CD8-positive, alpha-beta memory T cell (primary cell): Measurements from ENCODE around the gene CPA1. TPM values are rescaled to one million over a fixed set of nuclear protein-coding genes. Genes with fewer than 3 reads are reported as not detected.

Experiments
- CTCF ChIA-PET: fragments of 350-600 bp; sonication (Branson Sonifier 250); formaldehyde crosslinking; loops from one replicate; lab custom pipeline; 2021; ENCODE audit warnings: antibody characterized with exemption; lab: Charles Lee
- POLR2A ChIA-PET: fragments of 350-600 bp; sonication (Branson Sonifier 250); formaldehyde crosslinking; loops from one replicate; lab custom pipeline; 2021; ENCODE audit warnings: antibody characterized with exemption; lab: Charles Lee
- DNase-seq, 5 donors: peaks; one replicate each; pipeline versions ENCODE4 v3.0.0 to v3.0.0-alpha.2; 2020 to 2022; ENCODE audit warnings: mixed read lengths in 1 of 5
- H3K27ac ChIP-seq: one replicate; pipeline ENCODE4 v1.7.0; 2013; ENCODE audit warnings: low read depth, mild to moderate bottlenecking, low read length, moderate library complexity
- H3K27me3 ChIP-seq: 2 replicates; pipeline ENCODE4 v1.7.0; 2013; ENCODE audit warnings: low read length, mild to moderate bottlenecking; ENCODE audit not compliant: insufficient read depth, poor library complexity, severe bottlenecking
- H3K36me3 ChIP-seq: 2 replicates; pipeline ENCODE4 v1.7.0; 2013; ENCODE audit warnings: mild to moderate bottlenecking, low read length, moderate library complexity; ENCODE audit not compliant: insufficient read depth
- H3K4me1 ChIP-seq: 2 replicates; pipeline ENCODE4 v1.7.0; 2013; ENCODE audit warnings: mild to moderate bottlenecking, low read length, moderate library complexity; ENCODE audit not compliant: insufficient read depth
- H3K4me3 ChIP-seq: 2 replicates; pipeline ENCODE4 v1.7.0; 2013; ENCODE audit warnings: mild to moderate bottlenecking, low read length
- H3K9me3 ChIP-seq: 2 replicates; pipeline ENCODE4 v1.7.0; 2013; ENCODE audit warnings: mild to moderate bottlenecking, low read length
- H3K27ac Mint-ChIP-seq, 8 donors: one replicate each; pipeline ENCODE4 v1.8.0; 2020 to 2021; ENCODE audit warnings: mixed read lengths in 8 of 8, mild to moderate bottlenecking in 6 of 8, inconsistent platforms in 3 of 8, moderate library complexity in 3 of 8
- H3K27me3 Mint-ChIP-seq, 2 donors: one replicate each; pipeline ENCODE4 v1.8.0; 2020 to 2021; ENCODE audit warnings: mixed read lengths in 2 of 2, mild to moderate bottlenecking in 1 of 2, moderate library complexity in 1 of 2
- H3K36me3 Mint-ChIP-seq, 3 donors: one replicate each; pipeline ENCODE4 v1.8.0; 2020 to 2021; ENCODE audit warnings: mixed read lengths in 3 of 3, inconsistent platforms in 1 of 3, mild to moderate bottlenecking in 1 of 3
- H3K4me1 Mint-ChIP-seq, 3 donors: one replicate each; pipeline ENCODE4 v1.8.0; 2020 to 2021; ENCODE audit warnings: mixed read lengths in 3 of 3, inconsistent platforms in 1 of 3, mild to moderate bottlenecking in 1 of 3
- H3K4me3 Mint-ChIP-seq, 7 donors: one replicate each; pipeline ENCODE4 v1.8.0; 2020 to 2021; ENCODE audit warnings: mixed read lengths in 7 of 7, mild to moderate bottlenecking in 6 of 7, moderate library complexity in 4 of 7, inconsistent platforms in 2 of 7
- H3K9me3 Mint-ChIP-seq, 5 donors: one replicate each; pipeline ENCODE4 v1.8.0; 2020 to 2022; ENCODE audit warnings: mixed read lengths in 5 of 5, mild to moderate bottlenecking in 3 of 5, moderate library complexity in 2 of 5, inconsistent platforms in 1 of 5
- polyA plus RNA-seq: library from polyadenylated mRNA; unstranded; fragments of 300-500 nt; fragmentation: Illumina TruSeq; gene quantifications from one replicate; pipeline ENCODE4 v1.2.3, GENCODE V29; 2021
- total RNA-seq, 2 experiments: library from RNA; stranded (reverse); gene quantifications; one replicate each; pipeline ENCODE4 v1.2.3, GENCODE V29; 2021

The CPA1 gene
- total and polyA plus RNA-seq, 3 experiments from 2014 or later, result not detected

GRCh38 chr7:130432886-130433285, 52.6 kb downstream of the CPA1 start:
- Histone ChIP-seq H3K27ac (no peak overlapping the region), H3K27me3 (no peaks in the 10 kb centered on the region), H3K9me3 (no peaks in the 10 kb centered on the region), H3K4me3 (no peak overlapping the region), H3K36me3 (no peaks in the 10 kb centered on the region), H3K4me1 (peaks cover 28% of the 10 kb centered on the region)
- H3K27me3 Mint-ChIP-seq, result no peaks in the 10 kb centered on the region
- H3K4me1 Mint-ChIP-seq, result peaks cover 5 to 17% (median 11%) of the 10 kb centered on the region in 3 donors
- no peaks in the 10 kb centered on the region for H3K36me3 Mint-ChIP-seq
- no peaks in the 10 kb centered on the region for H3K9me3 Mint-ChIP-seq
- no peak overlapping the region for H3K4me3 Mint-ChIP-seq
- no peak overlapping the region for H3K27ac Mint-ChIP-seq
- ChIA-PET CTCF (no interaction called here), POLR2A (no interaction called here)
- no peak for DNase-seq

- peak in 1 of 5 donors; percentile 36 for DNase-seq
- H3K4me1 ChIP-seq, result peaks cover 28% of the 10 kb centered on the region
- no peaks in the 10 kb centered on the region for H3K27me3 Mint-ChIP-seq
- no peak overlapping the region for H3K4me3 ChIP-seq
- ChIA-PET CTCF (no interaction called here), POLR2A (no interaction called here)
- H3K9me3 Mint-ChIP-seq, result no peaks in the 10 kb centered on the region
- no peaks in the 10 kb centered on the region for H3K27me3 ChIP-seq
- H3K36me3 ChIP-seq, result no peaks in the 10 kb centered on the region
- no peaks in the 10 kb centered on the region for H3K9me3 ChIP-seq
- no peak overlapping the region for H3K27ac ChIP-seq
- no peak overlapping the region for H3K4me3 Mint-ChIP-seq
- H3K4me1 Mint-ChIP-seq, result peaks cover 5 to 19% (median 11%) of the 10 kb centered on the region in 3 donors
- no peaks in the 10 kb centered on the region for H3K36me3 Mint-ChIP-seq
- H3K27ac Mint-ChIP-seq, result no peak overlapping the region
Measured at GRCh38 chr7:130433301-130433700, 53.0 kb downstream of the CPA1 start.

GRCh38 chr7:130435311-130435854, 55.1 kb downstream of the CPA1 start:
- ChIA-PET CTCF (no interaction called here), POLR2A (no interaction called here)
- DNase-seq, result no peak
- Histone ChIP-seq H3K9me3 (no peaks in the 10 kb centered on the region), H3K27me3 (no peaks in the 10 kb centered on the region), H3K4me1 (peaks cover 31% of the 10 kb centered on the region), H3K27ac (no peak overlapping the region), H3K36me3 (no peaks in the 10 kb centered on the region), H3K4me3 (no peak overlapping the region)
- Mint-ChIP-seq H3K27ac (no peak overlapping the region), H3K36me3 (peaks cover 0 to under 1% (median 0%) of the 10 kb centered on the region in 3 donors), H3K4me1 (peaks cover 7 to 33% (median 22%) of the 10 kb centered on the region in 3 donors), H3K4me3 (no peak overlapping the region), H3K27me3 (no peaks in the 10 kb centered on the region), H3K9me3 (no peaks in the 10 kb centered on the region)

GRCh38 chr7:130436253-130436652, 56.0 kb downstream of the CPA1 start:
- Mint-ChIP-seq H3K36me3 (peaks cover 0 to 5% (median 0%) of the 10 kb centered on the region in 3 donors), H3K27me3 (peaks cover 0 to 2% of the 10 kb centered on the region in 2 donors), H3K9me3 (no peaks in the 10 kb centered on the region), H3K4me1 (peaks cover 12 to 42% (median 30%) of the 10 kb centered on the region in 3 donors), H3K4me3 (peak overlapping the region in 1 of 7 donors; percentile 26), H3K27ac (no peak overlapping the region)
- no peak for DNase-seq
- no peak overlapping the region for H3K27ac ChIP-seq
- ChIA-PET CTCF (no interaction called here), POLR2A (no interaction called here)
- no peaks in the 10 kb centered on the region for H3K27me3 ChIP-seq
- H3K9me3 ChIP-seq, result no peaks in the 10 kb centered on the region
- H3K36me3 ChIP-seq, result no peaks in the 10 kb centered on the region
- peaks cover 33% of the 10 kb centered on the region for H3K4me1 ChIP-seq
- no peak overlapping the region for H3K4me3 ChIP-seq

Other genes starting within 250 kb of the CPA1 start
- gene TMEM209, start 175.1 kb upstream of the CPA1 start, total RNA-seq, result 10 to 100 TPM; 52.1 to 55.7 TPM
- gene TMEM209, start 175.1 kb upstream of the CPA1 start, polyA plus RNA-seq, result 43.1 TPM
- gene SSMEM1, start 172.6 kb upstream of the CPA1 start, total RNA-seq, result not detected
- gene SSMEM1, start 172.6 kb upstream of the CPA1 start, polyA plus RNA-seq, result not detected
- gene CPA2, start 113.6 kb upstream of the CPA1 start, total RNA-seq, result not detected
- not detected for gene CPA2, start 113.6 kb upstream of the CPA1 start, polyA plus RNA-seq
- not detected for gene CPA4, start 87.3 kb upstream of the CPA1 start, total RNA-seq
- gene CPA4, start 87.3 kb upstream of the CPA1 start, polyA plus RNA-seq, result not detected
- 1 to 10 TPM; 1.0 to 2.0 TPM for gene CPA5, start 35.7 kb upstream of the CPA1 start, total RNA-seq
- 30.5 TPM for gene CPA5, start 35.7 kb upstream of the CPA1 start, polyA plus RNA-seq
- gene CEP41, start 60.5 kb downstream of the CPA1 start, total RNA-seq, result 10 to 100 TPM; 16.6 to 18.8 TPM
- 23.6 TPM for gene CEP41, start 60.5 kb downstream of the CPA1 start, polyA plus RNA-seq
- 1 to 10 TPM; 1.8 to 2.7 TPM for gene MEST, start 111.6 kb downstream of the CPA1 start, total RNA-seq
- 4.3 TPM for gene MEST, start 111.6 kb downstream of the CPA1 start, polyA plus RNA-seq